Measurements from ENCODE around the gene INPP5D. TPM values are rescaled to one million over a fixed set of nuclear protein-coding genes. Genes with fewer than 3 reads are reported as not detected.
A peak's percentile ranks its signal among the peaks of the same experiment; 100 is the strongest.
"Not testable (repeated sequence)": the region's sequence is repeated elsewhere in the genome, so short reads cannot be mapped to it uniquely, and the experiment has no call there.

INPP5D gene
- total RNA-seq, 4 donors from 2014 or later: 11.6 to 333 (median 26.2) TPM

DNA sequence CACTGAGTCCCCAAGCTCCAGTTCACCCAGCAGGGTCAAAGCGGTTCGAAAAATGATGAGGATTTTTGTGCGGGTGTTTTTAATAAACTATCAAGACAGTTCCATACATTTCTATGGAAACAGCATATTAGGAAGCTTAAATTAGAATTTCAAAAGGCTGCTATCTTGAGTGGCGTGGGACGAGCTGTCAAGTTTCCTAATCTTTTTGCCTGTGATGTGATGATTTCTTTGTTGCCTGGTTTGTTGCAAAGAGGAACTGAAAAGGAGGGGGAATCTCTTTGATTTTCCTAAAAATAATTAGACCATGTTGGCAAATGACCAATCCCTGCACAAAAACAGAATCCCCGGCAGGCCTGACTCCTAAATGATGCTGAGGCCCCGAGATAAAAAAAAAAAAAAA lies 125.2 kb downstream of the INPP5D start:
- no peak for TF ChIP-seq POLR2A (IDR thresholded peaks at IDR 0.05)
- no peak for TF ChIP-seq CTCF (IDR thresholded peaks at IDR 0.05)
- Histone ChIP-seq H3K4me1 (no peaks in the 10 kb centered on the region), H3K4me3 (no peak overlapping the region), H3K36me3 (peaks cover 0 to 25% (median 0%) of the 10 kb centered on the region in 3 donors), H3K9me3 (no peaks in the 10 kb centered on the region), H3K27ac (peak overlapping the region in 1 of 4 donors; percentile 53), H3K27me3 (no peaks in the 10 kb centered on the region)
- DNase-seq: no peak

DNA sequence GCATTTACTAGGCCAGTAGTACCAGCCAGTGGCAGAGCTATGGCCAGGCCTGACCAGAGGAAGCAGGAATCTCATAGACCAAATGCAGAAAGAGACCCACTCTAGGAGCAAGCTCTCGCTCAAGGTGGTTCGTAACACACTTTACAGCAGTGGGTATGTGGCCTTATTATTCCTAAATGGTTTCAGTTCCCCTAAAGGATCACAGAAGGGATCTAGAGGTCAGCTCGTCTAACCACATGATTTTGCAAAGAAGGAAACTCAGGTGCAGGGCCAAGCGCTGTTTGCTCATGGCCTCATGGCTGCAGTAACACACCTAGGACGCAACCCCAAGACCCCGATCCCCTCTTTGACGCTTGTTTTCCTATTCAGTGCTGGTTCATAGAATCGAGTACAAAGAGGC lies 125.8 kb downstream of the INPP5D start:
- Histone ChIP-seq H3K4me3 (no peak overlapping the region), H3K27ac (peak overlapping the region in 1 of 4 donors; percentile 53), H3K27me3 (no peaks in the 10 kb centered on the region), H3K9me3 (no peaks in the 10 kb centered on the region), H3K4me1 (no peaks in the 10 kb centered on the region), H3K36me3 (peaks cover 0 to 25% (median 0%) of the 10 kb centered on the region in 3 donors)
- TF ChIP-seq CTCF (IDR thresholded peaks at IDR 0.05) (no peak), POLR2A (IDR thresholded peaks at IDR 0.05) (no peak)
- DNase-seq: peak in 1 of 3 donors; percentile 36

DNA sequence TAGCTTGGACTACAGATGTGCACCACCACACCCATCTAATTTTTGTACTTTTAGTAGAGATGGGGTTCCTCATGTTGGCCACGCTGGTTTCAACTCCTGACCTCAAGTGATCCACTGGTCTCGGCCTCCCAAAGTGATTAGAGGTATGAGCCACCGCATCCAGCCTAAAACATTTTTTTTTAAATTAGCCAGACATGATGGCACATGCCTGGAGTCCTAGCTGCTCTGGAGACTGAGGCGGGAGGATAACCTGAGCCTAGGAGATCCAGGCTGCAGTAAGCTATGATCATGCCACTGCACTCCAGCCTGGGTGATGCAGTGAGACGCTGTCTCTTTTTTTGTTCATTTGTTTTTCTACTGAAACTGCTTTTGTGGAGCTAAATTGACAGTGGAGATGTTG lies 126.7 kb downstream of the INPP5D start:
- Histone ChIP-seq H3K4me3 (no peak overlapping the region), H3K27me3 (no peaks in the 10 kb centered on the region), H3K4me1 (no peaks in the 10 kb centered on the region), H3K36me3 (peaks cover 0 to 23% (median 0%) of the 10 kb centered on the region in 3 donors), H3K27ac (no peak overlapping the region), H3K9me3 (no peaks in the 10 kb centered on the region)
- TF ChIP-seq CTCF (IDR thresholded peaks at IDR 0.05): no peak
- no peak for TF ChIP-seq POLR2A (IDR thresholded peaks at IDR 0.05)
- no peak for DNase-seq

- Histone ChIP-seq H3K4me3 (no peak overlapping the region), H3K27me3 (no peaks in the 10 kb centered on the region), H3K4me1 (no peaks in the 10 kb centered on the region), H3K27ac (no peak overlapping the region), H3K9me3 (no peaks in the 10 kb centered on the region), H3K36me3 (peaks cover 0 to 11% (median 0%) of the 10 kb centered on the region in 3 donors)
- TF ChIP-seq POLR2A (IDR thresholded peaks at IDR 0.05) (no peak), CTCF (IDR thresholded peaks at IDR 0.05) (no peak)
- no peak for DNase-seq
These were observed 128.9 kb downstream of the INPP5D start for GRCh38 chr2:233189025-233189424.

DNA sequence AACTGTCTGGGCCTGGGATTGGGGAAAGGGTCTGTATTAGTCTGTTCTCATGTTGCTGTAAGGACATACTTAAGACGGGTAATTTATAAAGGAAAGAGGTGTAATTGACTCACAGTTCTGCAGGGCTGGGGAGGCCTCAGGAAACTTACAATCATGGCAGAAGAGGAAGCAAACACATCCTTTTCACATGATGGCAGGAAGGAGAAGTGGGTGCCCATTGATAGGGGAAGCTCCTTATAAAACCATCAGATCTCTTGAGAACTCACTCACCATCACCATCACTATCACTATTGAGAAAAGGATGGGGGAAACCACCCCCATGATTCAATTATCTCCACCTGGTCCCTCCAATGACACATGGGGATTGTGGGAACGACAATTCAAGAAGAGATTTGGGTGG lies 130.9 kb downstream of the INPP5D start:
- DNase-seq, H3K4me1 ChIP-seq, H3K27ac ChIP-seq, H3K9me3 ChIP-seq, H3K27me3 ChIP-seq, H3K4me3 ChIP-seq: not testable (repeated sequence)
- H3K36me3 ChIP-seq: peaks cover 0 to 11% (median 0%) of the 10 kb centered on the region in 3 donors

DNA sequence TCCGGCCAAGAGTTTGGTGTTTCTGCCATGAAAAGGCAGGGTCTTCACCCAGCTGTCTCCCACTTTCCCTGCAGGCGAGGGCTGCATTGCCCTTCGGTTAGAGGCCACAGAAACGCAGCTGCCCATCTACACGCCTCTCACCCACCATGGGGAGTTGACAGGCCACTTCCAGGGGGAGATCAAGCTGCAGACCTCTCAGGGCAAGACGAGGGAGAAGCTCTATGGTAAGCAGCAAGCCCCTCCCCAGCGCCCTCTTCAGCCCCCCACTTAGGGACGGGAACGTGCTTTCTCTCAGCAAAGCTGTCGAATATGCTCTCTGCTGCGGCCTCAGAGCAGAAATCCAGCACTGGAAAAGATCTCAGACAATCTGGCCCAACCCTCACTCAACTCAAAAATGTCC lies 133.6 kb downstream of the INPP5D start:
- H3K27me3 ChIP-seq: no peaks in the 10 kb centered on the region
- H3K36me3 ChIP-seq: peaks cover 0 to 14% (median 0%) of the 10 kb centered on the region in 3 donors
- no peak for DNase-seq
- H3K4me3 ChIP-seq: no peak overlapping the region
- no peak overlapping the region for H3K27ac ChIP-seq
- no peaks in the 10 kb centered on the region for H3K9me3 ChIP-seq
- no peaks in the 10 kb centered on the region for H3K4me1 ChIP-seq
- TF ChIP-seq CTCF (IDR thresholded peaks at IDR 0.05) (no peak), POLR2A (IDR thresholded peaks at IDR 0.05) (no peak)
